Measurements from ENCODE around the gene TMEM94. TPM values are rescaled to one million over a fixed set of nuclear protein-coding genes. Genes with fewer than 3 reads are reported as not detected.

Gene TMEM94
- total RNA-seq, 3 donors from 2014 or later, result 73.5 to 114 (median 108) TPM

DNA sequence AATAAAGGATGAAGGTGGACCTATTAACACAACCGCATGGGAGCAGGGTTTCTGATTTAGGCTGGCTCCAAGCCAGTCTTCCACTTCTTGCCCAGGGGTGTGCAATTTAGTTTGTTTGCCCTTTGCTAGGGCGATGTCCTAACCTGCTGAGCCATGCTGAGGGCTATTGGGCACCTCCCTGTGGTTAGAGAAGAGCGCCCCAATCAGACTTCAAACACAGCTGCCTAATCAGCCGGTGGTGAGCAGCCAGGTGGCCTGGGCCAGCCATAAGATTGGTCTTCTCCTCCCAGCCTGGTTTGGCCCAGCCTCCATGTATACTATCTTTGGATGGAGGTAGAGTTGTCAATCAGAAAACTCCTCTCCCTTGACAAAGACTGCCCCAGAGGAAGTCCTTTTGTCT is 15.7 kb downstream of the TMEM94 start:
- peak in 1 of 3 donors; percentile 25 for DNase-seq
- intact Hi-C loops (cut with DNase I, micrococcal nuclease), result no loop called here
- Histone ChIP-seq H3K4me1 (ENCODE audit: low read depth) (peaks cover 22% of the 10 kb centered on the region), H3K36me3 (ENCODE audit: low read depth) (no peaks in the 10 kb centered on the region), H3K9me3 (no peaks in the 10 kb centered on the region), H3K4me3 (no peak overlapping the region)
- TF ChIP-seq, protein P1, sequence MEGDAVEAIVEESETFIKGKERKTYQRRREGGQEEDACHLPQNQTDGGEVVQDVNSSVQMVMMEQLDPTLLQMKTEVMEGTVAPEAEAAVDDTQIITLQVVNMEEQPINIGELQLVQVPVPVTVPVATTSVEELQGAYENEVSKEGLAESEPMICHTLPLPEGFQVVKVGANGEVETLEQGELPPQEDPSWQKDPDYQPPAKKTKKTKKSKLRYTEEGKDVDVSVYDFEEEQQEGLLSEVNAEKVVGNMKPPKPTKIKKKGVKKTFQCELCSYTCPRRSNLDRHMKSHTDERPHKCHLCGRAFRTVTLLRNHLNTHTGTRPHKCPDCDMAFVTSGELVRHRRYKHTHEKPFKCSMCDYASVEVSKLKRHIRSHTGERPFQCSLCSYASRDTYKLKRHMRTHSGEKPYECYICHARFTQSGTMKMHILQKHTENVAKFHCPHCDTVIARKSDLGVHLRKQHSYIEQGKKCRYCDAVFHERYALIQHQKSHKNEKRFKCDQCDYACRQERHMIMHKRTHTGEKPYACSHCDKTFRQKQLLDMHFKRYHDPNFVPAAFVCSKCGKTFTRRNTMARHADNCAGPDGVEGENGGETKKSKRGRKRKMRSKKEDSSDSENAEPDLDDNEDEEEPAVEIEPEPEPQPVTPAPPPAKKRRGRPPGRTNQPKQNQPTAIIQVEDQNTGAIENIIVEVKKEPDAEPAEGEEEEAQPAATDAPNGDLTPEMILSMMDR (IDR thresholded peaks at IDR 0.05), result no peak
- peak; percentile 57 for ATAC-seq

DNA sequence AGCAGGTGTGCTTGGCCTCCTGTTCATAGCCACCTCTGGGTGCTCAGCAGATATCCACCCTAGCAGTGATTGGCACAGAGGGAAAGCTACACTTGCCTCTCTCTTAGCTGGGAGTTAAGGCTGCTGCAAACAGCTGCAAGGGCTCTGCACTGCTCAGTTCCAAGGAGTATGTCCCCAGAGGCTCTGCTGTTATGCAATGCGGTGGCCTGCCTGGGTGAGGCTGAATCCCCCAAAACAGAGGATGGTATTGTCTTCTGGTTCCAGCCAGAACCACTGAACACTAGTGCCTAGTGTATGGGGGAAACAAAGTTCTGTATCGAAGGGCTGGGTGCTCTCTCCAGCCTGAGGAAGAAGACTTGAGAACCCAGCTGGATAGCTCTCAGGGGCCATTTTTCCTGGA is 16.8 kb downstream of the TMEM94 start:
- TF ChIP-seq, protein P1 (IDR thresholded peaks at IDR 0.05), result no peak
- peaks cover 22% of the 10 kb centered on the region for H3K4me1 ChIP-seq (ENCODE audit: low read depth)
- peak in 1 of 3 donors; percentile 4 for DNase-seq

DNA sequence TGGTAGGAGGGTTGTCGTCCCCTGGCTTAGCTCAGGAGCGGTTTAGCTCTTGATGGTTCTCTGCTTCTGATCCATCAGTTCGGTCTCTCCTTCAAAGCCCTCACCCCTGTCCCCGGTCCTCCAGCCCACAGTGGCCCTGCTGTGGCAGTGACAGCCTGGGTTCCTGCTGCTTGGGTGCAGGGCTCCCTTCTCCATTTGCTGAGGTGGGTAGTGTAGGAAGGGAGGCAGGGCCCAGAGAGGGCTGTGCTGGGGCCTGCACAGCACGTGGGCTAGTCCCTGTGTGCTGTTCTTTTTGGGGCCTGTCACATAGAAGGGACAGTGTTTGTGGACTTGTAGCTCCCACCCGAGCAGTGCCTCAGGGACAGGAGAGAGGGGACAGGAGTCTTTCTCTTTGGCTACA is 18.3 kb downstream of the TMEM94 start:
- no peaks in the 10 kb centered on the region for H3K36me3 ChIP-seq (ENCODE audit: low read depth)
- TF ChIP-seq, protein P1 (IDR thresholded peaks at IDR 0.05), result no peak

More for the DNA sequence above, 16.8 kb downstream of the TMEM94 start:
- Histone ChIP-seq H3K4me3 (no peak overlapping the region), H3K36me3 (ENCODE audit: low read depth) (no peaks in the 10 kb centered on the region), H3K9me3 (no peaks in the 10 kb centered on the region)
- ATAC-seq, result no peak
- intact Hi-C loops (cut with DNase I, micrococcal nuclease), result no loop called here

DNA sequence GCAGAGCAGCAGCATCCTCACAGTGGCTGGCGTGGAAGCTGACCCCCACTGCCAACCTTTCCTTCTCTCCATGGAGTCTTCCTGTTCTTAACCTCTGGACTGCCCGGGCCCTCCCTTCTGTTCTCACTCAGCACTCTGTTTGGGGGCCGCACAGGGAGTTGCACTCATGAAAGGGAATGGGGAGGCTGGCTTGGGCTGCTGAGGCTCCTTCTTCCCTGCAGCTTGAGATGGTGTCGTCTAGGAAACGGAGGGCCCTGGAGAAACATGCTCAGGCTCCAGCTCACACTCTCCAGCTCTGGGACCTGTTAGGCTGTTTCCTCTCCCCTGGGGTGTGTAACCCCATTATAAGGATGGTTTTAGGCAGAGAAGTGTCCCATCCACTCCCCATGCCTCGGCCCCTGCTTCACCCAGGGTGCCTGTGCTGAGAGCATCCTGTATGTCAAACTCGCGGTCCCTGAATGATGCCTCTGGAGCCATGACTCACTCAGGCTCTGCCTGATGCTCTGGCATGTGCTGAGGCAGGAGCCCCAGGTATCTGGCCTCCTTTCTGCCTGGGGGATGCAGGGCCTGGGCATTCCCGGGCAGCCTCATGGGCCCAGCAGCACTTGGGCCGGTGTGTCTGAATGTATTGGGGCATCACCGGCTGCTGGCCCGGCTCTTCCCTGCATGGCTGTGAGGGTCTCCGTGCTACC is 18.9 kb downstream of the TMEM94 start:
- TF ChIP-seq, protein P1 (IDR thresholded peaks at IDR 0.05), result no peak

More for the DNA sequence above, 18.3 kb downstream of the TMEM94 start:
- no peak for ATAC-seq
- H3K4me3 ChIP-seq, result no peak overlapping the region
- H3K4me1 ChIP-seq (ENCODE audit: low read depth), result peaks cover 16% of the 10 kb centered on the region
- intact Hi-C loops (cut with DNase I, micrococcal nuclease), result no loop called here
- no peak for DNase-seq
- H3K9me3 ChIP-seq, result no peaks in the 10 kb centered on the region

DNA sequence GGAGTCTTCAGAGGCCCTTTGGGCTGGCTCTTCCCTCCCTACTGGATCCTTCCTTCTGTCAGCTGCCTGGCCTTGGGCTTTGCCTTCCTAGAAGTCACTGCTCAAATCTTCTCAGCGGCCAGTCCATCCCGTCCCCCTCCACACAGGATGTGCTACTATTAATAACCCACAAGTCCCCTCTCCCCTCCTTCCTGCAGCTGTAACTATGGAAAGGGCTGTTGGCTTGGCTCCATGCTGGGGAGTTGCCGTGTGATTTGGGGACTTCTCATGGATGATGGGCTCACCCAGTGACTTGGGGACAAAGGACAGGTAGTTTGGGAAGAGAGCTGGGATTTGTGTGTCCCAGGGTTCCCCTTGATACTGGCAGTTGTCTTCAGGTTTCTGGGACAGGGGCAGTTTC is 19.4 kb downstream of the TMEM94 start:
- H3K4me3 ChIP-seq, result no peak overlapping the region

More for the DNA sequence above, 18.9 kb downstream of the TMEM94 start:
- Histone ChIP-seq H3K9me3 (no peaks in the 10 kb centered on the region), H3K4me3 (no peak overlapping the region), H3K4me1 (ENCODE audit: low read depth) (peaks cover 12% of the 10 kb centered on the region), H3K36me3 (ENCODE audit: low read depth) (no peaks in the 10 kb centered on the region)
- ATAC-seq (no peak), DNase-seq (peak in 1 of 3 donors; percentile 29)
- intact Hi-C loops (cut with DNase I, micrococcal nuclease), result no loop called here

More for the DNA sequence above, 19.4 kb downstream of the TMEM94 start:
- intact Hi-C loops (cut with DNase I, micrococcal nuclease), result no loop called here
- no peak for DNase-seq
- Histone ChIP-seq H3K4me1 (ENCODE audit: low read depth) (peaks cover 12% of the 10 kb centered on the region), H3K36me3 (ENCODE audit: low read depth) (no peaks in the 10 kb centered on the region), H3K9me3 (no peaks in the 10 kb centered on the region)
- TF ChIP-seq, protein P1 (IDR thresholded peaks at IDR 0.05), result no peak
- ATAC-seq, result no peak
